ENCODE data around the gene URI1. TPM values are rescaled to one million over a fixed set of nuclear protein-coding genes. Genes with fewer than 3 reads are reported as not detected.
"Not testable (repeated sequence)": the region's sequence is repeated elsewhere in the genome, so short reads cannot be mapped to it uniquely, and the experiment has no call there.

Gene URI1
- total RNA-seq, 1 experiment from 2014 or later: 31.0 TPM

- POLR2A ChIA-PET (ENCODE audit: unreplicated experiment): no interaction called here
- H2AFZ ChIP-seq (ENCODE audit: low read length): no peak overlapping the region
- H3K9me2 ChIP-seq (replicated peaks; ENCODE audit: low read length): no peaks in the 10 kb centered on the region
- BruUV-seq (replicated peaks): no TSS peak
- ATAC-seq: no peak
- no peak overlapping the region for H3K4me2 ChIP-seq (ENCODE audit: low read length)
- CTCF ChIA-PET: no interaction called here
- H3K27ac ChIP-seq (ENCODE audit: low read length): no peak overlapping the region
- H3K9me3 ChIP-seq (ENCODE audit: low read length): no peaks in the 10 kb centered on the region
- no peak overlapping the region for H3K4me3 ChIP-seq (ENCODE audit: low read length)
- intact Hi-C loops (cut with micrococcal nuclease): no loop called here
- no peaks in the 10 kb centered on the region for H3K36me3 ChIP-seq (ENCODE audit: low read depth, low read length)
- DNase-seq: no peak
- no peaks in the 10 kb centered on the region for H3K4me1 ChIP-seq (ENCODE audit: insufficient read depth, low read length)
- no peaks in the 10 kb centered on the region for H3K79me2 ChIP-seq (ENCODE audit: low read length)
- H3K27me3 ChIP-seq (ENCODE audit: low read length): no peaks in the 10 kb centered on the region
- H4K20me1 ChIP-seq (ENCODE audit: low read length): no peaks in the 10 kb centered on the region
- H3K9ac ChIP-seq (ENCODE audit: low read length): no peak overlapping the region
- TF ChIP-seq EZH2 (IDR thresholded peaks at IDR 0.05; ENCODE audit: low read length, unreplicated experiment) (no peak), CTCF (conservative IDR thresholded peaks at IDR 0.05; ENCODE audit: low read depth, low read length) (no peak), EZH2phosphoT487 (IDR thresholded peaks at IDR 0.05; ENCODE audit: borderline replicate concordance, low read length) (no peak)
- no peaks in the 10 kb centered on the region for H3F3A ChIP-seq (ENCODE audit: low read length, unreplicated experiment)
These were observed 32.8 kb upstream of the URI1 start for GRCh38 chr19:29908963-29909944.

- POLR2A ChIA-PET (ENCODE audit: unreplicated experiment): no interaction called here
These were observed 27.1 kb upstream of the URI1 start for GRCh38 chr19:29914933-29915332.

GRCh38 chr19:29915832-29916231, 26.2 kb upstream of the URI1 start:
- DNase-seq; H3K9me3 ChIP-seq (ENCODE audit: low read length); H3K4me2 ChIP-seq (ENCODE audit: low read length); H3K79me2 ChIP-seq (ENCODE audit: low read length); H4K20me1 ChIP-seq (ENCODE audit: low read length); H3K4me1 ChIP-seq (ENCODE audit: insufficient read depth, low read length); H3K27me3 ChIP-seq (ENCODE audit: low read length); POLR2A ChIA-PET (ENCODE audit: unreplicated experiment); H2AFZ ChIP-seq (ENCODE audit: low read length); H3K4me3 ChIP-seq (ENCODE audit: low read length); H3K36me3 ChIP-seq (ENCODE audit: low read depth, low read length); H3K9me2 ChIP-seq (replicated peaks; ENCODE audit: low read length); ATAC-seq; H3K27ac ChIP-seq (ENCODE audit: low read length); intact Hi-C loops (cut with micrococcal nuclease); H3F3A ChIP-seq (ENCODE audit: low read length, unreplicated experiment); CTCF ChIA-PET; BruUV-seq (replicated peaks); H3K9ac ChIP-seq (ENCODE audit: low read length): not testable (repeated sequence)

More at GRCh38 chr19:29914933-29915332, 27.1 kb upstream of the URI1 start:
- no peaks in the 10 kb centered on the region for H3K9me2 ChIP-seq (replicated peaks; ENCODE audit: low read length)
- no peaks in the 10 kb centered on the region for H3F3A ChIP-seq (ENCODE audit: low read length, unreplicated experiment)
- H3K4me1 ChIP-seq (ENCODE audit: insufficient read depth, low read length): no peaks in the 10 kb centered on the region
- no peaks in the 10 kb centered on the region; the same call in 1 of the 2 replicates for H3K27me3 ChIP-seq (ENCODE audit: low read length)
- no peak overlapping the region for H3K4me3 ChIP-seq (ENCODE audit: low read length)
- no peaks in the 10 kb centered on the region for H3K79me2 ChIP-seq (ENCODE audit: low read length)
- no TSS peak for BruUV-seq (replicated peaks)
- intact Hi-C loops (cut with micrococcal nuclease): no loop called here
- H3K4me2 ChIP-seq (ENCODE audit: low read length): no peak overlapping the region
- no peaks in the 10 kb centered on the region for H3K9me3 ChIP-seq (ENCODE audit: low read length)
- TF ChIP-seq EZH2phosphoT487 (IDR thresholded peaks at IDR 0.05; ENCODE audit: borderline replicate concordance, low read length): no peak
- no peak for TF ChIP-seq CTCF (conservative IDR thresholded peaks at IDR 0.05; ENCODE audit: low read depth, low read length)
- TF ChIP-seq EZH2 (IDR thresholded peaks at IDR 0.05; ENCODE audit: low read length, unreplicated experiment): no peak
- DNase-seq (no peak), ATAC-seq (no peak)
- H3K27ac ChIP-seq (ENCODE audit: low read length): no peak overlapping the region
- H3K9ac ChIP-seq (ENCODE audit: low read length): no peak overlapping the region
- CTCF ChIA-PET: no interaction called here
- H4K20me1 ChIP-seq (ENCODE audit: low read length): no peaks in the 10 kb centered on the region
- H3K36me3 ChIP-seq (ENCODE audit: low read depth, low read length): no peaks in the 10 kb centered on the region
- H2AFZ ChIP-seq (ENCODE audit: low read length): no peak overlapping the region
